Peyer's patch (tissue), 4 donors: ENCODE results near the gene ASCC1.
"Not testable (repeated sequence)": the region's sequence is repeated elsewhere in the genome, so short reads cannot be mapped to it uniquely, and the experiment has no call there.

Source experiments
- CTCF ChIP-seq, 6 experiments: fragments of 450-650 bp in 4 of 6; fragments of 200-600 bp in 2 of 6; sonication (generic) in 1 of 6; IDR thresholded peaks; one replicate each; pipeline ENCODE4 v1.5.1; 2017 to 2019; ENCODE audit warnings: antibody characterized with exemption in 6 of 6, mild to moderate bottlenecking in 3 of 6, moderate library complexity in 1 of 6
- POLR2A ChIP-seq, 2 donors: fragments of 450-650 bp; IDR thresholded peaks; one replicate each; pipeline ENCODE4 v1.5.1; 2017; ENCODE audit warnings: antibody characterized with exemption in 2 of 2, mild to moderate bottlenecking in 2 of 2, moderate library complexity in 2 of 2

GRCh38 chr10:72208526-72208925 is 7.5 kb downstream of the ASCC1 start:
- not testable (repeated sequence) for TF ChIP-seq POLR2A, CTCF (IDR thresholded peaks at IDR 0.05)
